A549 (cell line): Measurements from ENCODE around the gene ABHD17A.

ENCODE experiments used
- CEBPB ChIP-seq, 2 experiments: fragments of >200 bp in 1 of 2; sonication (Bioruptor Twin) in 1 of 2; formaldehyde crosslinking in 1 of 2; IDR thresholded peaks; 2 replicates each; pipeline ENCODE4 v1.6.1; 2012 to 2016
- FOSL2 ChIP-seq, 2 experiments: fragments of 450-650 bp in 1 of 2; fragments of >200 bp in 1 of 2; sonication (Bioruptor Twin) in 1 of 2; formaldehyde crosslinking; IDR thresholded peaks; 2 replicates each; pipeline versions ENCODE4 v1.5.0 to v1.6.1; 2016 to 2020; ENCODE audit warnings: mild to moderate bottlenecking in 1 of 2, moderate library complexity in 1 of 2
- MYC ChIP-seq: IDR thresholded peaks from 2 replicates; pipeline ENCODE4 v1.6.1; 2012; ENCODE audit warnings: mild to moderate bottlenecking, inconsistent platforms, low read length, improper control_type of control experiment, borderline replicate concordance
- POLR2A ChIP-seq: IDR thresholded peaks from 2 replicates; pipeline ENCODE4 v1.6.1; 2012; ENCODE audit warnings: mild to moderate bottlenecking, low read length
- SMC3 ChIP-seq: fragments of >200 bp; sonication (Bioruptor Twin); formaldehyde crosslinking; IDR thresholded peaks from 3 replicates; pipeline ENCODE4 v1.6.1; 2018; ENCODE audit warnings: inconsistent platforms
- TP53 ChIP-seq: fragments of 250-450 bp; sonication (Bioruptor Pico); IDR thresholded peaks from 2 replicates; pipeline ENCODE4 v1.5.0; 2021; ENCODE audit warnings: mild to moderate bottlenecking, moderate library complexity
- ZC3H11A ChIP-seq: fragments of 450-650 bp; IDR thresholded peaks from 2 replicates; pipeline ENCODE4 v1.6.1; 2014; ENCODE audit warnings: antibody characterized with exemption, mild to moderate bottlenecking
- TF ChIP-seq, protein P1 (sequence below): IDR thresholded peaks from 2 replicates; pipeline ENCODE4 v1.6.1; 2012
- TF ChIP-seq, protein P2 (sequence below): fragments of >200 bp; sonication (Bioruptor Twin); formaldehyde crosslinking; IDR thresholded peaks from 3 replicates; pipeline ENCODE4 v1.5.1; 2016
- TF ChIP-seq, protein P3 (sequence below): fragments of 200-600 bp; sonication (generic); IDR thresholded peaks from 2 replicates; pipeline ENCODE4 v1.6.1; 2016; ENCODE audit warnings: antibody characterized with exemption, mild to moderate bottlenecking, moderate library complexity
- TF ChIP-seq, protein P4 (sequence below): fragments of 250-450 bp; sonication (Bioruptor Pico); IDR thresholded peaks from 2 replicates; pipeline ENCODE4 v1.5.0; 2020; ENCODE audit warnings: low read depth, mild to moderate bottlenecking, moderate library complexity

DNA sequence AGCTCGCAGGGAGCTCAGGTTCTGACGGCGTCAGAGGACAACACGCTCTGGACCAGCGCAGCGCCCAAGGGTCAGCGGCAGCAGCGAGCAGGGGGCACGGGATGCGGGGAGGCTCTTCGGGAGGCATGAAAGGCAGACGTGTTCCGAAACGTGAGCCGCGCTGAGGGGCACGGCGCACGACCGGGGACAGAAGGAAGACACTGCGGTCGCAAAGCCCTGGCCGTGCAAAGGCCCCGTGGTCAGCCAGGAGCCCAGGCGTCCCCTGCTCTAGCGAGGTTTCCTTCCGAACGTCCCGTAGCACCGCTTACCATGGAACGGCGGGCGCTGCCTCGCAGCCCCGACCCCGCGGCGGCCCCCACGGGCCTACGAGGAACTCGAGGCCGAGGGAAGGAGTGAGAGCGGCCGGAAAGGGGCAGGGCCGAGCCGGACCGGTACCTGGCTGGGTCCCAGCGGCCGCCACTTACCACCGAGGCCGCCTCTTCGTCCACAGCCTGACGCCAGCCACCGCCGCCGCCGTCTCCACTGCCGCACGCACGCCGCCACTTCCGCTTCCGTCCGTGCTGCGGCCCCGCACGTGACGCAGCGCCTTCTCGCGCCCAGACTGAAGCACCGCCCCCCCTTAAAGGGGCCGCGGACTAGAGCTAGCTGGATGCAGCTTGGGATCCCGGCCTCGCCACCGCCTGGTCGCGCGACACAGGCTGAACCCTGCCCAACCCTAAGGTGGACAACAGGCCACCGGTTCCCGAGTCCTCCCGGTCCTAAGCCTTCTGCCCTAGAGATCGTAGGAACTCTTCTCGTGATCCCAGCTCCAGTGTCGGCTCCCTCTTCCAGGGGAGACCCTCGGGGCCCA lies 9.4 kb downstream of the ABHD17A start:
- TF ChIP-seq FOSL2 (IDR thresholded peaks at IDR 0.05), result no peak
- TF ChIP-seq FOSL2 (CRISPR knock-in tag; IDR thresholded peaks at IDR 0.05), result no peak
- TF ChIP-seq POLR2A, result peak; percentile 93
- TF ChIP-seq, protein P1, sequence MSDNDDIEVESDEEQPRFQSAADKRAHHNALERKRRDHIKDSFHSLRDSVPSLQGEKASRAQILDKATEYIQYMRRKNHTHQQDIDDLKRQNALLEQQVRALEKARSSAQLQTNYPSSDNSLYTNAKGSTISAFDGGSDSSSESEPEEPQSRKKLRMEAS, result peak; percentile 95
- TF ChIP-seq, protein P2, sequence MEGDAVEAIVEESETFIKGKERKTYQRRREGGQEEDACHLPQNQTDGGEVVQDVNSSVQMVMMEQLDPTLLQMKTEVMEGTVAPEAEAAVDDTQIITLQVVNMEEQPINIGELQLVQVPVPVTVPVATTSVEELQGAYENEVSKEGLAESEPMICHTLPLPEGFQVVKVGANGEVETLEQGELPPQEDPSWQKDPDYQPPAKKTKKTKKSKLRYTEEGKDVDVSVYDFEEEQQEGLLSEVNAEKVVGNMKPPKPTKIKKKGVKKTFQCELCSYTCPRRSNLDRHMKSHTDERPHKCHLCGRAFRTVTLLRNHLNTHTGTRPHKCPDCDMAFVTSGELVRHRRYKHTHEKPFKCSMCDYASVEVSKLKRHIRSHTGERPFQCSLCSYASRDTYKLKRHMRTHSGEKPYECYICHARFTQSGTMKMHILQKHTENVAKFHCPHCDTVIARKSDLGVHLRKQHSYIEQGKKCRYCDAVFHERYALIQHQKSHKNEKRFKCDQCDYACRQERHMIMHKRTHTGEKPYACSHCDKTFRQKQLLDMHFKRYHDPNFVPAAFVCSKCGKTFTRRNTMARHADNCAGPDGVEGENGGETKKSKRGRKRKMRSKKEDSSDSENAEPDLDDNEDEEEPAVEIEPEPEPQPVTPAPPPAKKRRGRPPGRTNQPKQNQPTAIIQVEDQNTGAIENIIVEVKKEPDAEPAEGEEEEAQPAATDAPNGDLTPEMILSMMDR, result no peak
- TF ChIP-seq, protein P3, sequence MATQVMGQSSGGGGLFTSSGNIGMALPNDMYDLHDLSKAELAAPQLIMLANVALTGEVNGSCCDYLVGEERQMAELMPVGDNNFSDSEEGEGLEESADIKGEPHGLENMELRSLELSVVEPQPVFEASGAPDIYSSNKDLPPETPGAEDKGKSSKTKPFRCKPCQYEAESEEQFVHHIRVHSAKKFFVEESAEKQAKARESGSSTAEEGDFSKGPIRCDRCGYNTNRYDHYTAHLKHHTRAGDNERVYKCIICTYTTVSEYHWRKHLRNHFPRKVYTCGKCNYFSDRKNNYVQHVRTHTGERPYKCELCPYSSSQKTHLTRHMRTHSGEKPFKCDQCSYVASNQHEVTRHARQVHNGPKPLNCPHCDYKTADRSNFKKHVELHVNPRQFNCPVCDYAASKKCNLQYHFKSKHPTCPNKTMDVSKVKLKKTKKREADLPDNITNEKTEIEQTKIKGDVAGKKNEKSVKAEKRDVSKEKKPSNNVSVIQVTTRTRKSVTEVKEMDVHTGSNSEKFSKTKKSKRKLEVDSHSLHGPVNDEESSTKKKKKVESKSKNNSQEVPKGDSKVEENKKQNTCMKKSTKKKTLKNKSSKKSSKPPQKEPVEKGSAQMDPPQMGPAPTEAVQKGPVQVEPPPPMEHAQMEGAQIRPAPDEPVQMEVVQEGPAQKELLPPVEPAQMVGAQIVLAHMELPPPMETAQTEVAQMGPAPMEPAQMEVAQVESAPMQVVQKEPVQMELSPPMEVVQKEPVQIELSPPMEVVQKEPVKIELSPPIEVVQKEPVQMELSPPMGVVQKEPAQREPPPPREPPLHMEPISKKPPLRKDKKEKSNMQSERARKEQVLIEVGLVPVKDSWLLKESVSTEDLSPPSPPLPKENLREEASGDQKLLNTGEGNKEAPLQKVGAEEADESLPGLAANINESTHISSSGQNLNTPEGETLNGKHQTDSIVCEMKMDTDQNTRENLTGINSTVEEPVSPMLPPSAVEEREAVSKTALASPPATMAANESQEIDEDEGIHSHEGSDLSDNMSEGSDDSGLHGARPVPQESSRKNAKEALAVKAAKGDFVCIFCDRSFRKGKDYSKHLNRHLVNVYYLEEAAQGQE, result no peak
- no peak for TF ChIP-seq TP53 (CRISPR knock-in tag)
- TF ChIP-seq SMC3, result no peak
- TF ChIP-seq CEBPB (IDR thresholded peaks at IDR 0.05), result no peak
- TF ChIP-seq ZC3H11A, result no peak
- TF ChIP-seq MYC, result no peak
- TF ChIP-seq, protein P4, sequence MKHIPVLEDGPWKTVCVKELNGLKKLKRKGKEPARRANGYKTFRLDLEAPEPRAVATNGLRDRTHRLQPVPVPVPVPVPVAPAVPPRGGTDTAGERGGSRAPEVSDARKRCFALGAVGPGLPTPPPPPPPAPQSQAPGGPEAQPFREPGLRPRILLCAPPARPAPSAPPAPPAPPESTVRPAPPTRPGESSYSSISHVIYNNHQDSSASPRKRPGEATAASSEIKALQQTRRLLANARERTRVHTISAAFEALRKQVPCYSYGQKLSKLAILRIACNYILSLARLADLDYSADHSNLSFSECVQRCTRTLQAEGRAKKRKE, result no peak
